Gastrocnemius medialis (tissue), 4 donors: Measurements from ENCODE around the gene TATDN2. TPM values are rescaled to one million over a fixed set of nuclear protein-coding genes. Genes with fewer than 3 reads are reported as not detected.

Experiments used
- ATAC-seq, 2 donors: fragments of 150-250 bp; one replicate each; pipeline ENCODE4 v1.9.1; 2016
- DNase-seq, 2 donors: peaks; one replicate each; pipeline ENCODE4 v3.0.0-alpha.2; 2019
- H3K27ac ChIP-seq, 4 donors: fragments of 200-600 bp; sonication (generic); 1 replicate in 1 of 4; 2 replicates in 3 of 4; pipeline ENCODE4 v1.5.1; 2016 to 2018; ENCODE audit warnings: mild to moderate bottlenecking in 2 of 4, moderate library complexity in 1 of 4
- H3K27me3 ChIP-seq, 3 donors: fragments of 200-600 bp; sonication (generic) in 2 of 3; 1 replicate in 1 of 3; 2 replicates in 2 of 3; pipeline versions ENCODE4 v1.5.1 to v1.6.0; 2016 to 2019; ENCODE audit warnings: mild to moderate bottlenecking in 1 of 3, moderate library complexity in 1 of 3
- H3K36me3 ChIP-seq, 2 donors: fragments of 200-600 bp; sonication (generic) in 1 of 2; one replicate each; pipeline ENCODE4 v1.5.1; 2017 to 2018
- H3K4me1 ChIP-seq, 2 donors: fragments of 200-600 bp; sonication (generic) in 1 of 2; one replicate each; pipeline ENCODE4 v1.5.1; 2016 to 2017; ENCODE audit warnings: mild to moderate bottlenecking in 2 of 2
- H3K4me3 ChIP-seq, 4 donors: fragments of 200-600 bp; sonication (generic) in 3 of 4; 1 replicate in 1 of 4; 2 replicates in 3 of 4; pipeline ENCODE4 v1.5.1; 2016 to 2019; ENCODE audit warnings: mild to moderate bottlenecking in 2 of 4
- H3K9me3 ChIP-seq, 3 donors: fragments of 200-600 bp; sonication (generic) in 2 of 3; 1 replicate in 1 of 3; 2 replicates in 2 of 3; pipeline ENCODE4 v1.5.1; 2016 to 2019
- POLR2A ChIP-seq, 2 donors: fragments of 450-650 bp; IDR thresholded peaks; one replicate each; pipeline ENCODE4 v1.6.1; 2017; ENCODE audit warnings: antibody characterized with exemption in 2 of 2, mild to moderate bottlenecking in 2 of 2, moderate library complexity in 2 of 2
- in situ Hi-C, 4 donors: fragments of 200-750 bp; cut with MboI; loops; one replicate each; pipeline versions ENCODE4 v1.15.0 to v1.8.0; 2017; ENCODE audit warnings: low sequenced_read_pairs in 4 of 4
- intact Hi-C: fragments of 100-400 bp; cut with DNase I; formaldehyde crosslinking; loops from one replicate; pipeline ENCODE4 v1.15.1; 2023; ENCODE audit warnings: low total_unique reads
- microRNA counts, 2 donors: library from miRNA; unstranded; fragments of <30 nt; microRNA quantifications; one replicate each; lab custom pipeline; 2016
- microRNA-seq, 2 donors: library from miRNA; unstranded; fragments of <30 nt; microRNA quantifications; one replicate each; pipeline ENCODE4, GENCODE V29; 2016; ENCODE audit warnings: borderline replicate concordance in 2 of 2
- total RNA-seq, 4 donors: library from RNA; depleted of rRNA; stranded (reverse); fragments of >200 nt; gene quantifications; one replicate each; pipeline versions ENCODE4 v1.1.0 to v1.2.3, GENCODE V29; 2016
- TF ChIP-seq, protein P1 (sequence below), 5 experiments: fragments of 450-650 bp in 3 of 5; fragments of 200-600 bp in 2 of 5; sonication (generic) in 2 of 5; IDR thresholded peaks in 4 of 5; conservative IDR thresholded peaks in 1 of 5; 1 replicate in 4 of 5; 2 replicates in 1 of 5; pipeline ENCODE4 v1.5.1; 2016 to 2019; ENCODE audit warnings: antibody characterized with exemption in 5 of 5, mild to moderate bottlenecking in 3 of 5, moderate library complexity in 3 of 5

Gene TATDN2
- total RNA-seq, 4 donors from 2014 or later, result 10.9 to 11.5 (median 10.9) TPM

DNA sequence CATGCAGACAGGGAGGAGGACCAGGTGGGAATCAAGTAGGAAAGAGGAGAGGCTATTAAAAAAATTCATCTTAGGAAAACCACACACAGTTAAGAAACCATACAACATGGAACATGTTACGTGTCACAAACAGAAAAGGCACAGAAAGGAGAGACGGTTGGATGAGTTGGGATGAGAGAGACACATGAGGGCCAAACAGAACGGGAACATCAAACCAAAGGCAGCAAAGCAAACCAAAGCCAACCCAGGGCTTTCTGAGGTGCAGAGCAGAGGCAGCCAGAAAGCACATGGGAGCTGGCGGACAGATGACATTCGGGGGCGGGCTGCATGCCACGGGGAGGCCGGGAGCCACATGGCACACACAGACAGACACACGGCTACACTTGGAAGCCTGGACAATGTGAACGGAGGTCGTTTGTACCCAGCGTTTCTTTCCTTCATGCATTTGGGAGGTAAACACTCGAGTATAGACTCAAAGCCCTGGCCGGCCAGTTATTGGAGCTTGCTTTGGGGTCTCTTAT, 81.3 kb downstream of the TATDN2 start:
- no peak for TF ChIP-seq POLR2A (IDR thresholded peaks at IDR 0.05)
- TF ChIP-seq, protein P1, sequence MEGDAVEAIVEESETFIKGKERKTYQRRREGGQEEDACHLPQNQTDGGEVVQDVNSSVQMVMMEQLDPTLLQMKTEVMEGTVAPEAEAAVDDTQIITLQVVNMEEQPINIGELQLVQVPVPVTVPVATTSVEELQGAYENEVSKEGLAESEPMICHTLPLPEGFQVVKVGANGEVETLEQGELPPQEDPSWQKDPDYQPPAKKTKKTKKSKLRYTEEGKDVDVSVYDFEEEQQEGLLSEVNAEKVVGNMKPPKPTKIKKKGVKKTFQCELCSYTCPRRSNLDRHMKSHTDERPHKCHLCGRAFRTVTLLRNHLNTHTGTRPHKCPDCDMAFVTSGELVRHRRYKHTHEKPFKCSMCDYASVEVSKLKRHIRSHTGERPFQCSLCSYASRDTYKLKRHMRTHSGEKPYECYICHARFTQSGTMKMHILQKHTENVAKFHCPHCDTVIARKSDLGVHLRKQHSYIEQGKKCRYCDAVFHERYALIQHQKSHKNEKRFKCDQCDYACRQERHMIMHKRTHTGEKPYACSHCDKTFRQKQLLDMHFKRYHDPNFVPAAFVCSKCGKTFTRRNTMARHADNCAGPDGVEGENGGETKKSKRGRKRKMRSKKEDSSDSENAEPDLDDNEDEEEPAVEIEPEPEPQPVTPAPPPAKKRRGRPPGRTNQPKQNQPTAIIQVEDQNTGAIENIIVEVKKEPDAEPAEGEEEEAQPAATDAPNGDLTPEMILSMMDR (IDR thresholded peaks at IDR 0.05 in 4 of 5, conservative IDR thresholded peaks at IDR 0.05 in 1 of 5), result no peak
- ATAC-seq (peak in 1 of 2 donors; percentile 29), DNase-seq (peak in 1 of 2 donors; percentile 65)
- H3K9me3 ChIP-seq, result no peaks in the 10 kb centered on the region
- no peaks in the 10 kb centered on the region for H3K27me3 ChIP-seq
- H3K36me3 ChIP-seq, result no peaks in the 10 kb centered on the region
- intact Hi-C loops, result no loop called here
- in situ Hi-C loops, result no loop called here
- peak overlapping the region; percentile 15 to 71 (median 49) for H3K27ac ChIP-seq
- H3K4me3 ChIP-seq, result no peak overlapping the region
- peaks cover 19 to 22% of the 10 kb centered on the region in 2 donors for H3K4me1 ChIP-seq

DNA sequence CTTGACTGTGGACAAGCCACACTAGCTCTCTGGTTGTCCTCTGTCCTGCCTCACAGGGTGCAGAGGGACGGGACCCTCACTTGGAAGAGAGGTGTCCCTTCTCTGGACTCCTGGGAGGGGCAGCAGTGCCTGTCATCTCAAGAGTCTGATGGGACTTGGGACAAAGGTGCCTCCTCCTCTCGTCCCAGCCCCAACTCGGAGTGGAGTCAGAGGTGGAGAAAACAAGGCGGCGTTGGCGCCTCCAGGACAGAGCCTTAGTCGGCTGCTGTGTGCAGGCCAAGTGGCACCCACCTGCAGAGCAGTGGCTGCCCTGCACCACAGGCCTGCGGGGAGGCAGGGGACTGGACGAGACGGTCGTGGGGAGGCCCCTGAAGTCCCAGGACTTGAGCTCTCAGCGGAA, 82.1 kb downstream of the TATDN2 start:
- peak overlapping the region in 3 of 4 donors; percentile 15 to 71 (median 66) for H3K27ac ChIP-seq
- no peaks in the 10 kb centered on the region for H3K27me3 ChIP-seq

More for the DNA sequence above, 82.1 kb downstream of the TATDN2 start:
- intact Hi-C loops (no loop called here), in situ Hi-C loops (no loop called here)
- TF ChIP-seq POLR2A (IDR thresholded peaks at IDR 0.05), result no peak
- TF ChIP-seq, protein P1 (IDR thresholded peaks at IDR 0.05 in 4 of 5, conservative IDR thresholded peaks at IDR 0.05 in 1 of 5), result no peak
- Histone ChIP-seq H3K4me1 (peaks cover 25 to 29% of the 10 kb centered on the region in 2 donors), H3K9me3 (no peaks in the 10 kb centered on the region), H3K4me3 (no peak overlapping the region), H3K36me3 (no peaks in the 10 kb centered on the region)
- DNase-seq (no peak), ATAC-seq (no peak)

MicroRNAs encoded within 50 kb of the gene (microRNA counts, 767-probe panel; counts per million panel counts)
- microRNA hsa-miR-378b (lab: Ali Mortazavi, UCI), result 356 to 448 counts per million in 2 donors

Small RNA genes lying within 50 kb of the gene (microRNA-seq; reads per million reads assigned to microRNA genes)
- gene MIR378B, result 14.2 to 20.5 reads per million in 2 donors

Other genes starting within 250 kb of the TATDN2 start
- 1 to 10 TPM in 1 of 4 donors, under 1 TPM in 2, not detected in 1; 0.46 to 1.3 (median 0.58) TPM for gene FANCD2, start 222.0 kb upstream of the TATDN2 start, total RNA-seq
- gene FANCD2OS, start 140.2 kb upstream of the TATDN2 start, total RNA-seq, result not detected
- gene BRK1, start 132.8 kb upstream of the TATDN2 start, total RNA-seq, result 10 to 100 TPM; 68.2 to 86.8 (median 69.3) TPM
- 10 to 100 TPM in 3 of 4 donors, 1 to 10 TPM in 1; 7.5 to 17.9 (median 12.8) TPM for gene VHL, start 106.7 kb upstream of the TATDN2 start, total RNA-seq
- 10 to 100 TPM; 21.9 to 42.0 (median 25.8) TPM for gene IRAK2, start 83.5 kb upstream of the TATDN2 start, total RNA-seq
- gene GHRL, start 44.5 kb downstream of the TATDN2 start, total RNA-seq, result not detected
- 100 to 1,000 TPM in 3 of 4 donors, 10 to 100 TPM in 1; 96.1 to 119 (median 111) TPM for gene SEC13, start 72.7 kb downstream of the TATDN2 start, total RNA-seq